DMS53 (cell line): ENCODE measurements around the gene EPHB1.

Experiments used
- DNase-seq: peaks from one replicate; lab custom pipeline; 2025; lab: John Stamatoyannopoulos, UW

EPHB1 gene

GRCh38 chr3:134794950-134795745 lies at the start of gene EPHB1:
TSS of gene EPHB1 (plus strand) at chr3:134795260.
- peak; percentile 84 for DNase-seq

GRCh38 chr3:134748698-134749097 lies 46.4 kb upstream of the EPHB1 start:
- DNase-seq = no peak

- no peak for DNase-seq
Observed at GRCh38 chr3:134749174-134749573, 45.9 kb upstream of the EPHB1 start.

- no peak for DNase-seq
Observed at GRCh38 chr3:134749802-134750553, 45.1 kb upstream of the EPHB1 start.

GRCh38 chr3:134751831-134752230 lies 43.2 kb upstream of the EPHB1 start:
- no peak for DNase-seq

GRCh38 chr3:134752761-134753461 lies 42.1 kb upstream of the EPHB1 start:
- no peak for DNase-seq

GRCh38 chr3:134753999-134754742 lies 40.9 kb upstream of the EPHB1 start:
- peak; percentile 5 for DNase-seq

- peak; percentile 61 for DNase-seq
Observed at GRCh38 chr3:134754768-134755559, 40.1 kb upstream of the EPHB1 start.

GRCh38 chr3:134755821-134756220 lies 39.2 kb upstream of the EPHB1 start:
- DNase-seq = no peak

- DNase-seq = no peak
Observed at GRCh38 chr3:134757549-134758069, 37.5 kb upstream of the EPHB1 start.

GRCh38 chr3:134761213-134761612 lies 33.8 kb upstream of the EPHB1 start:
- DNase-seq = no peak

- DNase-seq = no peak
Observed at GRCh38 chr3:134762016-134762415, 33.0 kb upstream of the EPHB1 start.

- no peak for DNase-seq
Observed at GRCh38 chr3:134765468-134765867, 29.6 kb upstream of the EPHB1 start.

GRCh38 chr3:134766290-134766689 lies 28.8 kb upstream of the EPHB1 start:
- DNase-seq = no peak

GRCh38 chr3:134768116-134768515 lies 26.9 kb upstream of the EPHB1 start:
- no peak for DNase-seq

- DNase-seq = peak; percentile 5
Observed at GRCh38 chr3:134768837-134769236, 26.2 kb upstream of the EPHB1 start.

- peak; percentile 57 for DNase-seq
Observed at GRCh38 chr3:134769287-134769868, 25.7 kb upstream of the EPHB1 start.

- no peak for DNase-seq
Observed at GRCh38 chr3:134772011-134772410, 23.0 kb upstream of the EPHB1 start.

- no peak for DNase-seq
Observed at GRCh38 chr3:134772591-134772990, 22.5 kb upstream of the EPHB1 start.

- DNase-seq = no peak
Observed at GRCh38 chr3:134775831-134776230, 19.2 kb upstream of the EPHB1 start.

- DNase-seq = no peak
Observed at GRCh38 chr3:134776518-134776917, 18.5 kb upstream of the EPHB1 start.
